Measurements from ENCODE around the gene CHCHD5. TPM values are rescaled to one million over a fixed set of nuclear protein-coding genes. Genes with fewer than 3 reads are reported as not detected.
"Not testable (repeated sequence)": the region's sequence is repeated elsewhere in the genome, so short reads cannot be mapped to it uniquely, and the experiment has no call there.

Gene CHCHD5
- total and polyA plus RNA-seq, 2 donors from 2014 or later, result 39.6 to 104 TPM

DNA sequence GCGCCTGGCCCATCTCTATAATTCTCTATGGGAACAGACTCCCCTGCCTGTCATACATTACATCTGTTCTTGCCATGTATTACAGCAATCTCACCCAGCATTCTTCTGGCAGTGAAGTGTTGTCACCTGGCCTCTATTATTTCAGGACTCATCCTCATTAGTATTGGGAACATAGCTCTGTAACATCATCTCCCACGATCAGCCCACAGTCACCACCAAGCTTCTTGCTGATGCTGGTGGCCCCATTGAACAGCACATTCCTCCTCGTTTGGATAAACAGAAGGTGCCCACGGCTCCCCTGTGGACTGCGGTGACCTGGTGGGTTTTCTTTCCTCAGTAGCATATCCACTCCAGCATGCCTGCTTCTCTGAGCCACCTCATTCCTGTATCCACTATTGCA is 21.5 kb downstream of the CHCHD5 start:
- H3K36me3 ChIP-seq (ENCODE audit: control insufficient read depth in 2 of 3, insufficient read depth in 3 of 3, low read length in 3 of 3), result no peaks in the 10 kb centered on the region
- no peak overlapping the region for H3K27ac ChIP-seq (ENCODE audit: low read depth in 2 of 2, low read length in 2 of 2)
- no peaks in the 10 kb centered on the region for H3K27me3 ChIP-seq (ENCODE audit: control insufficient read depth, insufficient read depth, low read length)
- no peaks in the 10 kb centered on the region for H3K4me1 ChIP-seq (ENCODE audit: control insufficient read depth in 2 of 3, insufficient read depth in 2 of 3, low read depth in 1 of 3, low read length in 3 of 3)
- TF ChIP-seq, protein P1, sequence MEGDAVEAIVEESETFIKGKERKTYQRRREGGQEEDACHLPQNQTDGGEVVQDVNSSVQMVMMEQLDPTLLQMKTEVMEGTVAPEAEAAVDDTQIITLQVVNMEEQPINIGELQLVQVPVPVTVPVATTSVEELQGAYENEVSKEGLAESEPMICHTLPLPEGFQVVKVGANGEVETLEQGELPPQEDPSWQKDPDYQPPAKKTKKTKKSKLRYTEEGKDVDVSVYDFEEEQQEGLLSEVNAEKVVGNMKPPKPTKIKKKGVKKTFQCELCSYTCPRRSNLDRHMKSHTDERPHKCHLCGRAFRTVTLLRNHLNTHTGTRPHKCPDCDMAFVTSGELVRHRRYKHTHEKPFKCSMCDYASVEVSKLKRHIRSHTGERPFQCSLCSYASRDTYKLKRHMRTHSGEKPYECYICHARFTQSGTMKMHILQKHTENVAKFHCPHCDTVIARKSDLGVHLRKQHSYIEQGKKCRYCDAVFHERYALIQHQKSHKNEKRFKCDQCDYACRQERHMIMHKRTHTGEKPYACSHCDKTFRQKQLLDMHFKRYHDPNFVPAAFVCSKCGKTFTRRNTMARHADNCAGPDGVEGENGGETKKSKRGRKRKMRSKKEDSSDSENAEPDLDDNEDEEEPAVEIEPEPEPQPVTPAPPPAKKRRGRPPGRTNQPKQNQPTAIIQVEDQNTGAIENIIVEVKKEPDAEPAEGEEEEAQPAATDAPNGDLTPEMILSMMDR (IDR thresholded peaks at IDR 0.05; ENCODE audit: borderline replicate concordance, extremely low read depth, insufficient read depth), result no peak
- no peaks in the 10 kb centered on the region for H3K9me3 ChIP-seq (ENCODE audit: control insufficient read depth in 2 of 3, insufficient read depth in 1 of 3, low read length in 3 of 3)
- no peak for FAIRE-seq
- H3K9ac ChIP-seq (ENCODE audit: low read length in 3 of 3), result no peak overlapping the region
- intact Hi-C loops (cut with DNase I), result loop anchor here (10.0 kb wide), 1 partner anchor 119 kb away; the partner anchor contains the start of gene NT5DC4
- DNase-seq, result no peak
- H3K4me3 ChIP-seq (ENCODE audit: low read length in 3 of 3), result no peak overlapping the region

DNA sequence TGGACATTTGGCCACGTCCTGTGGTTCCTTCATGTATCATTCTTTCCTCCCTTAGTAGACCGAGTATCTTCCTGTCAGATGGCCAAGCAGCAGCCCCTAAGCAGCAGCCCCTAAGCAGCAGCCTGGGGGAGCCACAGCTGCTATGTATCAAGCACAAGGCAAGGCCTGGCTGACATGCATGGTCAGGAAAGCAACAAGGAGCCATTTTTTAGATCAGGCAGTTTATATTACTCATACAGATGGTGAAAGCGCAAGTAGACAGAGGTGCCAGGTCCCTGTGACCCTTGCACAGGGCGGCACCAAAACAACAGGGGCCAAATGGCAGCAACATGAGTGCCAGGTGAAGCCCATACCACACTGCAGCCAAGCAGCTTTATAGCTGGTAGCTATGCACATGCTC is 22.1 kb downstream of the CHCHD5 start:
- TF ChIP-seq, protein P1 (IDR thresholded peaks at IDR 0.05; ENCODE audit: borderline replicate concordance, extremely low read depth, insufficient read depth), result no peak
- no peaks in the 10 kb centered on the region for H3K36me3 ChIP-seq (ENCODE audit: control insufficient read depth in 2 of 3, insufficient read depth in 3 of 3, low read length in 3 of 3)
- no peak overlapping the region for H3K9ac ChIP-seq (ENCODE audit: low read length in 3 of 3)
- no peak for FAIRE-seq
- no peaks in the 10 kb centered on the region for H3K4me1 ChIP-seq (ENCODE audit: control insufficient read depth in 2 of 3, insufficient read depth in 2 of 3, low read depth in 1 of 3, low read length in 3 of 3)
- intact Hi-C loops (cut with DNase I), result loop anchor here (10.0 kb wide), 1 partner anchor 118 kb away; the partner anchor contains the start of gene NT5DC4
- no peak overlapping the region for H3K27ac ChIP-seq (ENCODE audit: low read depth in 2 of 2, low read length in 2 of 2)
- no peak overlapping the region for H3K4me3 ChIP-seq (ENCODE audit: low read length in 3 of 3)
- no peaks in the 10 kb centered on the region for H3K9me3 ChIP-seq (ENCODE audit: control insufficient read depth in 2 of 3, insufficient read depth in 1 of 3, low read length in 3 of 3)
- no peaks in the 10 kb centered on the region for H3K27me3 ChIP-seq (ENCODE audit: control insufficient read depth, insufficient read depth, low read length)
- peak in 4 of 5 donors; percentile 39 to 82 (median 52) for DNase-seq

DNA sequence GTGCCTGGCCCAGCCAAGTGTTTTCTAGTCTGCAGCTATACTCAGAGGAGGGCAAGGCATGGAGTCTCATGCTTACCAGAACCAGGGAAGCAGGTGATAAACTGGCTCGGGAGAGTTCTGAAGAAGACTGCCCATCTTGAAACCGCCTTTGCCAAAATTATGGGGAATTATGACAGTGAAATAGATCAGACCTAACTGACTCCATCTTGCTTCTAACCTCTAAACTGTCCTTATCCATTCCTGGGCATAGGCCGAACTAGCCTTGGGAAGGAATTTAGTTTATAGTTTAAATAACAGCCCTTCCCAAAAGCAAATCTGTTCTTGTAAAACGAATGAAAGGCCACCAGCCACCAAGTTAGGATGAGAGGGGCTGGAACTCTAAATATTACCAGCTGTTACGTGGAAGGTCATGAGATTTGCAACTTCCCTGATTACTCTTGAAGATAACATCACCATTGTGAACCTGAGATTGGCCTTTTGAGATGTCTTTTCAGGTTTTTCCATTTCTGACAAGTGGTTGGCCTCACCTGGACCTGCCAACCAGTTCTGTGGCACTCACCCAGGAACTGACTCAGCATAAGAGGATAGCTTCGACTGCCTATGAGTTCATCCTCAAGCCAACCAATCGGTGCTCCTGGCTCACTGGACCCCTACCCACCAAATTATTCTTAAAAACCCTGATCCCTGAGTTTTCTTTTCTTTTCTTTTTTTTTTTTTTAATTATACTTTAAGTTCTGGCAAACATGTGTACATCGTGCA is 23.4 kb downstream of the CHCHD5 start:
- Histone ChIP-seq H3K9ac (ENCODE audit: low read length in 3 of 3) (no peak overlapping the region), H3K27ac (ENCODE audit: low read depth in 2 of 2, low read length in 2 of 2) (no peak overlapping the region), H3K4me1 (ENCODE audit: control insufficient read depth in 2 of 3, insufficient read depth in 2 of 3, low read depth in 1 of 3, low read length in 3 of 3) (no peaks in the 10 kb centered on the region), H3K36me3 (ENCODE audit: control insufficient read depth in 2 of 3, insufficient read depth in 3 of 3, low read length in 3 of 3) (no peaks in the 10 kb centered on the region), H3K27me3 (ENCODE audit: control insufficient read depth, insufficient read depth, low read length) (no peaks in the 10 kb centered on the region), H3K4me3 (ENCODE audit: low read length in 3 of 3) (no peak overlapping the region), H3K9me3 (ENCODE audit: control insufficient read depth in 2 of 3, insufficient read depth in 1 of 3, low read length in 3 of 3) (no peaks in the 10 kb centered on the region)
- FAIRE-seq (no peak), DNase-seq (no peak)
- intact Hi-C loops (cut with DNase I), result loop anchor here (10.0 kb wide), 1 partner anchor 117 kb away; the partner anchor contains the start of gene NT5DC4
- TF ChIP-seq, protein P1 (IDR thresholded peaks at IDR 0.05; ENCODE audit: borderline replicate concordance, extremely low read depth, insufficient read depth), result no peak

- not testable (repeated sequence) for H3K4me1 ChIP-seq (ENCODE audit: control insufficient read depth in 2 of 3, insufficient read depth in 2 of 3, low read depth in 1 of 3, low read length in 3 of 3); H3K27ac ChIP-seq (ENCODE audit: low read depth in 2 of 2, low read length in 2 of 2); H3K9me3 ChIP-seq (ENCODE audit: control insufficient read depth in 2 of 3, insufficient read depth in 1 of 3, low read length in 3 of 3); FAIRE-seq; H3K4me3 ChIP-seq (ENCODE audit: low read length in 3 of 3); H3K36me3 ChIP-seq (ENCODE audit: control insufficient read depth in 2 of 3, insufficient read depth in 3 of 3, low read length in 3 of 3); DNase-seq; H3K27me3 ChIP-seq (ENCODE audit: control insufficient read depth, insufficient read depth, low read length); H3K9ac ChIP-seq (ENCODE audit: low read length in 3 of 3)
- intact Hi-C loops (cut with DNase I), result loop anchor here (10.0 kb wide), 1 partner anchor 115 kb away; the partner anchor contains the start of gene NT5DC4
Measured at GRCh38 chr2:112609320-112609719, 24.9 kb downstream of the CHCHD5 start.

DNA sequence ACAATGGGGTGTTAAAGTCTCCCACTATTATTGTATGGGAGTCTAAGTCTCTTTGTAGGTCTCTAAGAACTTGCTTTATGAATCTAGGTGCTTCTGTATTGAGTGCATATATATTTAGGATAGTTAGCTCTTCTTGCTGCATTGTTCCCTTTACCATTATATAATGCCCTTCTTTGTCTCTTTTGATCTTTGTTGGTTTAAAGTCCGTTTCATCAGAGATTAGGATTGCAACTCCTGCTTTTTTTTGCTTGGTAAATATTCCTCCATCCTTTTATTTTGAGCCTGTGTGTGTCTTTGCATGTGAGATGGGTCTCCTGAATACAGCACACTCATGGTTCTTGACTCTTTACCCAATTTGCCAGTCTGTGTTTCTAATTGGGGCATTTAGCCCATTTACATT is 27.9 kb downstream of the CHCHD5 start:
- intact Hi-C loops (cut with DNase I); FAIRE-seq; H3K9me3 ChIP-seq (ENCODE audit: control insufficient read depth in 2 of 3, insufficient read depth in 1 of 3, low read length in 3 of 3); H3K4me1 ChIP-seq (ENCODE audit: control insufficient read depth in 2 of 3, insufficient read depth in 2 of 3, low read depth in 1 of 3, low read length in 3 of 3); H3K27me3 ChIP-seq (ENCODE audit: control insufficient read depth, insufficient read depth, low read length); H3K9ac ChIP-seq (ENCODE audit: low read length in 3 of 3); H3K36me3 ChIP-seq (ENCODE audit: control insufficient read depth in 2 of 3, insufficient read depth in 3 of 3, low read length in 3 of 3); H3K4me3 ChIP-seq (ENCODE audit: low read length in 3 of 3); H3K27ac ChIP-seq (ENCODE audit: low read depth in 2 of 2, low read length in 2 of 2); DNase-seq: not testable (repeated sequence)

All from kidney (tissue), 14 donors.